HG02884 (cell line): Measurements from ENCODE around the gene NAA11.

Experiments
- ATAC-seq: cut with Tn5 transposase; IDR thresholded peaks from one replicate; pipeline ENCODE4 v1.9.1; 2021; ENCODE audit warnings: mild to moderate bottlenecking, moderate library complexity; ENCODE audit not compliant: unreplicated experiment

NAA11 gene

DNA sequence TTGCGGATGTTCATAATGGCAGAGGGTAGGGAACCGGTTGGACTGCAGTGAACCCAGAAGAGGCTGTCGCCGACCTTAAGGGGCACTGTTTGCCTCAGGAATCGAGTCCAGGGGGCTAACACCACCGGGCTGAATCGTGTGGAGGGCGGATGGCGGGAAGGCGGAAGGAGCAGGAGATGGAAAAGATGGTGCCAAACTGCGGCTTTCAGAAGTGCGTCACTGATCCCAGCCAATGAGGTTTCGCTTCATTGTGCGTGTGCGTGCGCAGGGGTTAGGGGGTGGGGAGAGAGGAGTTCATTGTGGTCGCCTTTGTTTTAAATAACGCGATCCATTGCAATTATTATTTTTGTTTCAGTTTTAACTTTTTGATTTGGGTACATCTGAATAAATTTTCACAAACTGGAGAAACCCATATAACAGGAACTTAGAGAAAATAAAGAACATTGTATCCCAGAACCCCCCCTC is at the start of gene NAA11:
Gene NAA11 (minus strand): TSS at position 198 of the 465 bp plus-strand sequence. CDS start 184 bp downstream, at position 14.
- no peak for ATAC-seq

DNA sequence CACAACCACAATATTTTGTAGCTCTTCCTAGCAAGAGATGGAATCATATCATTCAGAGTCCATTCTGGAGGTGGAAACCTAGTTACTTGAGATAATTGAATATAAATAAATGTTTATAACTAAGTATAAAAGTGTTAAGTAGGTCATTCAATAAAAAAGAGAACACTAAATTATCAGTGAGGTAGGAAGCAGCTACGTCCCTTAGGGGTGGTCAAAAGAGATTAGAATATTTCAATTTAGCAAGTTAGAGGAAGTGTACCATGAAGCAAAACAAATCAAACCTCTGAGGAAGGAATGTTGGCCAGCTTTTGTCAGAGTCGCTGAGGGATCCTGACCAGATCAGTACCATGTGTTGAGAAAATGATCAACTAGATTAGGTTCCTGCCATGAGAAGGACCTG is 44.2 kb upstream of the NAA11 start:
- no peak for ATAC-seq

DNA sequence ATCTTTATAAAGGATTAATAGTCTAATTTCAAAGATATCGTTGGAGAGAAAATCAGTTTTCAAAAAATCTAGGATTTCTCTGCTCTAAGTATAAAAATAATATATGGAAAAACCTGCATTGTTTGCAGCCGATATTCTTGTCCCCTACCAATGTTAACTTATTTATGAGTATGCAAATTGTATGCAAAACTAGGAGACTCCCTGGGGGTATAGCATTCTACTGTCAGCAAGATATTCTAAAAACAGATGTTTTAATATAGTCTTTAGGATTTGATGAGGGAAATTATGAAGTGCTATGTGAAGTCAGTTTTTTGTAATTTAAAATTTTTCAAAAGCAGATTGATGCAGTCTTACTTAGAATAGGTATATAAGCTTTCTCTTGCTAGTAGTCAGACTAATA is 41.2 kb upstream of the NAA11 start:
- ATAC-seq, result no peak

DNA sequence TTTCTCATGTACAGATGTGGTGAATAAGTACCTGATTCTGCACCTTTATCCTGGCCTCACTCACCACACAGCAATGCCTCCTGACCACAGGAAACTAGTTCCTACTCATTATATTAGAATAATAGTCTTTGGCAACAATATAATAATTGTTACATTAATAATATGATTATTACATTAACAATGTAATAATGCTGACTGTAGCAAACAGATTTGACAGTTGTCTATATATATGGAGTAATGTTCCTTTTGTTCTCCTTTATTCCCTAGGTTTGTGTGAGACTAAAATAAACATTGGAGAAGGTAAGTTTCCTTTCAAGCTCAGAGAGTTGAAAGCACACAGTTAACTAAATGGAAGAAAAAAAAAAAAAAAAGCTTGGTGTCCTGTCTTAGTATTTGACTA is 40.6 kb upstream of the NAA11 start:
- ATAC-seq, result no peak

DNA sequence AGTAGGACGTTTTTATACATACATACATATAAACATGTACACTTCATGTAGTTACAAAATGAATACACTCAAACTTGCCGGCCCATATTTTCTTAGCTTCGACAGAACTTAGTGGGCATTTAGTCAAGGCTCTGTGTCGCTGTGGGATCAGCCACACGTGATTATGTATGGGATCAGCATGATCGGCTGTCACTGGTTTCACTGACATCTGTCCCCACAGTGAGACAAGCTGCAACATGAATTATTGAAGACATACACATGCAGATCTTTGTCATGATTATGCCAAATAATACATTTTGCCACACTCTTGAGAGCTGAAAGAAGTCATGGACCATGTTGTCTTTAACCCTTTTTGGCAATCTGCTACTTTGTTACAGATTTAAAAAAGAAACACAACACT is 38.2 kb upstream of the NAA11 start:
- no peak for ATAC-seq

DNA sequence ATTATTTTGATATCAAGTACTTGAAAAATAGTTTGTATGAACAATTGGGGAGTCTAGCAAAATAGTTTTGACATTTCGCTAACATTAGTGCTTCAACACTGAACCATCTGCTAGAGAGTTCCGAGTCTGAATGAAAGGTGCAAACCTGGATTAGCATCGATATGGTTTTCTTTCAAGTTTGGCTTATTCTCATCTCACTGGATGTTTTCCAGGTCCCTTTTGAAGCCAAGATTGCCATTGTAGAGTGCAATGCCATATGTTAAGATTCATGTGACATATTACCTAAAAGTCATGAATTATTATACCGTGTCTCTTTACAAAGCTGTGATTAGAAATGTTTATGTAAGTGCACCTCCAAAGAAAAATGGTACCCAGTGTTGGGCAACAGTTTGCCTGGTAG is 36.8 kb upstream of the NAA11 start:
- ATAC-seq, result no peak

DNA sequence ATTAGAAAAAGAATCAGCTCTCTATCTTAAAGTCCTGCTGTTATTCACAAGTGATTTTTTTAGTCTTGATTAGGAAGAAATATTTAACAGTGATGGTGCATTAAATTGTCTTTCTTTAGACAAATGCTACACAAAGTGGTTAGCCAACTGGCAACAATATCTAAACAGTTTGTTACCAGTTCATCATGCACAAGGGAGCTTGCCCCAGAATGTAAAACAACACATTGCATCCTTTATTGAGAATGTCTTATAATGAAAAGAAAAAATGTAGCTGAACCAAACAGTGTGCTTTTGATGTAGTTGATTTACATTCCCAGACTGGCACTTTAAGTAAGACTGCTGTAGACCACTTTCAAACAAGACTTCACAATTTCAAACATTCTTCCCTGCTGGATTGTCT is 34.1 kb upstream of the NAA11 start:
- ATAC-seq, result no peak

DNA sequence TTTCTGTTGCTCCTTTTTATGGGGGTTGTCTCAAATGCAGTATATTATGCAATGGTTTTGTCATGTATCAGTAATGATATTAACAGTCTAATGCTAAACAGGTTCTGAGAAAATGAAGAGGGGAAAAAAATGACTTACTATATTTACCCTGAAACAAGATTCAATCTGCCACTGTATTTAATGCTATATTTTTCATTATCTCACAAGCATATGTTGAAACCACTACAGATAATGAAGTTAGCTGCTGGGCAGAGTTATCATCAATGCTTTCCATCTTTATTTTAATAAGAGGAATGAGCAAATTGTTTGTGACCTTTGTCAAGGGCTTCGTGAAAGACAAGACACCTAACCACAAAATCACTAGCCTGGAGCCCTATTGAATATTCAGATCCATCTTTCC is 32.6 kb upstream of the NAA11 start:
- ATAC-seq, result no peak

DNA sequence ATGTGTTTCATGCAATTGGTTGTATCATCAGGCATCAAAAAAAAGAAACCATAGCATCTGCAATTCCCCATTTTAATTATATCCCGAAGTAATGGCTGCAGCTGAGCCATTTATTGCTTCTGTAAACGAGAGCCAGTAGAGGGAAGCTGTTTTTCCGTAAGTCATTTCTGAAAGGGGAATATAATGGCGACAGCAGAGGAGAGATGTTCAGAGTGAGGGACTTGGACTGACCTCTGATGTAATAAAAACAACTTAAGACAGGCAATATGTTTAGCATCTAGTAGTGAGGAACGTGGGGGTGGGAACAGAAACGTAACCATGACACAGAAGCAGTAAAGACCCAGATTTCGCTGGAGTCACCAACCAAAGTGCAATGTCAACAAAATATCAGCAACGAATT is 31.5 kb upstream of the NAA11 start:
- no peak for ATAC-seq

DNA sequence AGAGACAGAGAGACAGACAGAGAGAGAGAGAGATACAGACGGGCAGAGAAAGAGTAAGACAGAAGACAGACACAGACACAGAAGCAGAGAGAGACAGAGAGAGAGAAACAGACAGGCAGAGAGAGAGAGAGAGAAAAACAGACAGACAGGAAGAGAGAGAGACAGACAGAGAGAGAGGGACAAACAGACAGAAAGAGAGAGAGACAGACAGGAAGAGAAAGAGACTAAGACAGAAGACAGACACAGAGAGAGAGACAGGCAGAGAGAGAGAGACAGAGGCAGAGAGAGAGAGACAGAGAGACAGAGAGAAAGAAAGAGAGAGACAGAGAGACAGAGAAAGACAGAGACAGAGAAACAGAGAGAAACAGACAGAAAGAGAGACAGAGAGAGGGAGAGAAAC is 27.2 kb upstream of the NAA11 start:
- no peak for ATAC-seq

DNA sequence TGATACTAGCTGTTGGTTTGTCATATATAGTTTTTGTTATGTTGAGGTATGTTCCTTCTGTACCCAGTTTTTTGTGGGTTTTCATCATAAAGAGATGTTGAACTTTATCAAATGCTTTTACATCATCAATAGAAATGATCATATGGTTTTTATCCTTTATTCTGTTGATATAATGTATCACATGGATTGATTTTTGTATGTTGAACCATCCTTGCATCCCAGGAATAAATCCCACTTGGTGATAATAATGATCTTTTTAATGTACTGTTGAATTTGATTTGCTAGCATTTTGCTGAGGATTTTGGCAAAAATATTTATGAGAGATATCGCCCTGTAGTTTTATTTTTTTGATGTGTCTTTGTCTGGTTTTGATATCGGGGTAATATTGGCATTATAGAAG is 22.5 kb upstream of the NAA11 start:
- no peak for ATAC-seq

DNA sequence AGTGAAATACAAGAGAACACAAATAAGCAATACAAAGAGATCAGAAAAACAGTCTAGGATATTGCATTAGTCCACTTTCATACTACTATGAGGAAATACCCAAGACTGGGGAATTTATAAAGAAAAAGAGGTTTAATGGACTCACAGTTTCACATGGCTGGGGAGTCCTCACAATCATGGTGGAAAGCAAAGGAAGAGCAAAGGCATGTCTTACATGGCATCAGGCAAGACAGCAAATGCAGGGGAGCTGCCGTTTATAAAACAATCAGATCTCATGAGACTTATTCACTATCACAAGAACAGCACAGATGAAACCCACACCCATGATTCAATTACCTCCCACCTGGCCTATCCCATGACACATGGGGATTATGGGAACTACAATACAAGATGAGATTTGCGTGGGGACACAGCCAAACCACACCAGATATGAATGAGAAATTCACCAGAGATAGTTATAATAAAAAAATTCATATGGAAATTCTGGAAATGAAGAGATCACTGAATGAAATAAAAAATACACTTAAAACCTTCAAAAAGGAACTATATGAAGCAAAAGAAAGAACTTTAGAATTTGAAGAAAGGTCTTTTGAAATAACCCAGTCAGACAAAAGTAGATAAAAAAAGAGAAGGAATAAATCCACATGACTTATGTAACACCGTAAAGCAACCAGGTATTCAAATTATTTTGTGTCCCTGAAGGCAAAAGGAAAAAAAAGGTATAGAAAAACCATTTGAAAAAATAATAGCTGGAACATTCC is 16.2 kb upstream of the NAA11 start:
- ATAC-seq, result no peak

DNA sequence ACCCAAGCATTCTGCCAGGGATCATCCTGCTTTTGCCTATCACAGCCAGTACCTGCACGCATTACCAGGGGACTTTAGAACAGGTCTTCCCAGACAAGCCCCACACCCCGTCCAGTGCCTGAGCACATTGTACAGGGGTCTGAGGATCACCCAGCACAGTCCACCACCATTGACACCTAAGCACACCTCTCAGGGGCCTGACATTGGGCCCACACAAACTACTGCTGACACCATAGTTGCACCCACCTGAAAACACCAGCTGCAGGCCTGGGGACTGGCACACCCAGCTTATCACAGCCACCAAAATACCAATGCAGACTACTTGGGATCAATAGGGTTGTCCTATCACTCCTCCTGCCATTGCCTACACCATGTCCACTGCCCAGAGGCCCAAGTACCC is 14.7 kb upstream of the NAA11 start:
- no peak for ATAC-seq

DNA sequence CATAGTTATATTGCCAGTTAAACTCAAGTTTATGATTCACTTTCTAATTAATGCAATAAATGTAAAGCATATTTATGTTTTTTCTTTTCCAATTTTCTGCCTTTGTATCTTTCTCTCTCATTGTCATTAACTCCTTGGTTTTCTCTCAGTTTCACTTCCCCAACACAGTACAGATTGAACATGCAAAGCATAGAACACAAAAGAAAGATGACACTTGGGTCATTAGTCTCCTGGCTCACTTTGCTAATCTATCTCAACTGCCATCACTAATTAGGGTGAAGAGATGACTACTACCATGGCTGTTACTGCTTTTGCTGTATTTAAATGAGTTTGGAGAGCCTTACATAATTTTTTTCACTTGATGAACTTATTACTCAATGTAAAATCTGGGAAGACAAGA is 12.3 kb upstream of the NAA11 start:
- peak; percentile 74 for ATAC-seq

DNA sequence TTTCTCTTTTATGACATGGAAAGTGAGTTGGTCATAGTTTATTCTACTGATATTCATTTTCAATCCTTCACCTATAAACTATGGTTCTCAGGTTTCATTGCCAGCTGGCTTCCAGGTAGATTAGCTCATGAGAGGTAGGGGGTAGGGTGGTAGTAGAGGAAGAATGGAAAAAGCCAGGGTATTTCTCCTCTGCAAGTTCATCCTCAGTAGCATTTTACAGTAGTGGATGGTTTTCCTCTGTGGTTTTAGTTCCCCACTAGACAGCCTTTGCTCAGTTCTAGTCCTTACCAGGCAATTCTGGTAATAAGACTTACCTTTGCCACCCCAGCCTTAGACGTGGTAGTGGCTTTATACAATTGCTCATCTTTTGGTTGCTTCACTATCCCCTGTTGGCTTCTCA is 8.9 kb upstream of the NAA11 start:
- ATAC-seq, result no peak

DNA sequence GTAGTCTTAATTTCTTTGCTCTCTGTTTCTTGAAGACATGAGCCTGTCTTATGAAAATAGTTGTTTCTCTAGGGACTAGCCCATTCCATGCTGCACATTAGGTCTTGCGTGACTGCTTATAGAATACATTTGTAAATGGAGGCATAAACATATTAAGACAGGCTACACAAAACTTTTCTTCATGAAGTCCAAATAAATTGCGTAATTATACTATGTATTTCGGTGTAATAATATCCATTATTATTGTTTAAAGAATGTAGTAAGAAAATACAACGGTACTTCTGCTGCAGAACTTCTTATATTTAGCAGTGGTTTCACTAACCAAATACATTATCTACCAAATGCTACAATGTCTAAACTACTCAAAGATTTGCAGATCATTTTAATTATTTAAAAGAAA is 8.5 kb upstream of the NAA11 start:
- no peak for ATAC-seq

DNA sequence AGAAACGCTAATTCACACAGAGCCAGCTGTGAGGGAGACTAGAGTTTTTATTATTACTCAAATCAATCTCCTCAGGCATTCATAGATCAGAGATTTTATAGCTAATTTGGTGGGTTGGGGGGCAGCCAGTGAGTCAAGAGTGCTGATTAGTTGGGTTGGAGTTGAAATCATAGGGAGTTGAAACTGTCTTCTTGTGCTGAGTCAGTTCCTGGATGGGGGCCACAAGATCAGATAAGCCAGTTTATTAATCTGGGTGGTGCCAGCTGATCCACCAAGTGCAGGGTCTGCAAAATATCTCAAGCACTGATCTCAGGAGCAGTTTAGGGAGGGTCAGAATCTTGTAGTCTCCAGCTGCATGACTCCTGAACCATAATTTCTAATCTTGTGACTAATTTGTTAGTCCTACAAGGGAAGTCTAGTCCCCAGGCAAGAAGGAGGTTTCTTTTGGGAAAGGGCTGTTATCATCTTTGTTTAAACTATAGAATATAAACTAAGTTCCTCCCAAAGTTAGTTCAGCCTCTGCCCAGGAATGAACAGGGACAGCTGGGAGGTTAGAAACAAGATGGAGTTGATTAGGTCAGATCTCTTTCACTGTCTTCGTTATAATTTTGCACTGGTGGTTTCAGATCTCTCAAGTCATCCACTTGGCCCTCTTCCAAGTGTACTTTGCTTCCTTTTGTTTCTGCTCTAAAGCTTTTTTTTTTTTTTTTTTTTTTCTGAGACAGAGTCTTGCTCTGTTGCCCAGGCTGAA is 5.4 kb upstream of the NAA11 start:
- ATAC-seq, result no peak

DNA sequence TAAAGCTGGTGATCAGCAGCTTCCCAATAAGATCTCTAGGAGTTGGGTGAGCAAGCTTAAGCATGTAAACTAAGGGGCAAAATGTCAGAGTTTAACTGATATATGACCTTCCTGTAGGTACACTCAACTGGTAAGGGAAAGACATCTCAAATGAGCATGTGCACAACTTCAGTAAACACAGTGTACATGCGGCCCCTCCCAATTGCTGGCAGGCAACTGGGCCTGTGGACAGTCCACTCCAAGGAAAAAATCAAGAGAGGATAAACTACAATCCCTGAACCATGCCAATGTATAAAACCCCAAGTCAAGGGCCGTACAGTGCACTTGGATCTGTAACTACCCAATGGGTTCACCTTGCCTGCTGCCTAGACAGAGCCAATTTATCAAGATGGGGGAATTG is 4.9 kb upstream of the NAA11 start:
- ATAC-seq, result no peak

DNA sequence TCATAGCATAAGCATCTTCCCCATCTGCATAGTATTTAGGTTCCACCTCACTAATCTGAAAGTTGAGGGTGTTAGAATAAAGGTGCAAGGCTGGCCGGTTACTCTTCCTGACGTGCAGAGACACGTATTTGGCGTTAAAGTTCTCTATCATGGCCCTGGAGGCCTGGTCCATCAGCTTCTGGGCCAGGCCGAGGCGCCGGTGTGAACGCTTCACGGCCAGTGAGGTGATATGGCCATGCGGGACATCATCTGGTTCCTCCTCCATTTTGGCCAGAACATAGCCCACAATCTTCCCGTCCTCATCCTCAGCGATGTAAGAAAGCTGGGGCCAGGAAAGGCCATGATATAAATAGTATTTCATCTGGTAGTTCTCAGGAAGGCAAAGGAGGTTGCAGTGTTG is 425 bp downstream of the NAA11 start:
- ATAC-seq, result no peak

DNA sequence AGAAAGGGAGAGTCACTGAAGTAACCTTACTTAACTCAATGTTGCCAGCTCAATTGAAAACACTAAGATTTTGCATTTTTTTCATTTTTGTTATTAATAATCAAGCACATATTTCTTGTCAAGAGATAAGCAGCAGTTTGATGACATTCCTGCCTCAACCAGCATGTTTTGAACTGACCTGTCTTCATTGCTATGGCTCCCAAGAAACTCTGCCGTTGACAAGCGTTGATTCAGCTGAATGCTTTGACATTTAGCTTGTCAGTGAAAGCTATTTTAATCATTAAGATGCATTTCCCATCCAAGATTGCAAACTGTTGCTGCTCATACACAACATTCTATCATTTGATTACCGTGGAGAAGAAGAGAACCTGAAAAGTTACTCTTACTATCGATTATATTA is 5.9 kb downstream of the NAA11 start:
- no peak for ATAC-seq

DNA sequence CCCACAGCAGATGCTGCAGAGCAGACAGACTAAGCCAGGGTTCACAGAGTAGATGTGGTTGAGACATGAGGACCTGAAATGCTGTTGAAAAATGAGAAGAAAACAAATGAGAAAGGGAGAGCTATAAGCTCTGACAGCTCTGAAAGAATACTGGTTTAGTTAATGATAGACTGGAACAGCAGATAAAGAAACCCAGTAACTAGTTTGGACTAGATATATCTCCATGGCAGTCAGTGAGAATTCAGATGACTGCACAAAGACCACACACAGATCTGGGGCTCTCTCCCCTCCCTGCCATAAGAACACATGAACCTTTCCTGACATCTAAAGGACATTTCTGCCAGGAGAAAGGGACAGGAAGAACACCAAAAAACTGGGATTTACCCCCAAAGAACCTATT is 8.2 kb downstream of the NAA11 start:
- no peak for ATAC-seq

DNA sequence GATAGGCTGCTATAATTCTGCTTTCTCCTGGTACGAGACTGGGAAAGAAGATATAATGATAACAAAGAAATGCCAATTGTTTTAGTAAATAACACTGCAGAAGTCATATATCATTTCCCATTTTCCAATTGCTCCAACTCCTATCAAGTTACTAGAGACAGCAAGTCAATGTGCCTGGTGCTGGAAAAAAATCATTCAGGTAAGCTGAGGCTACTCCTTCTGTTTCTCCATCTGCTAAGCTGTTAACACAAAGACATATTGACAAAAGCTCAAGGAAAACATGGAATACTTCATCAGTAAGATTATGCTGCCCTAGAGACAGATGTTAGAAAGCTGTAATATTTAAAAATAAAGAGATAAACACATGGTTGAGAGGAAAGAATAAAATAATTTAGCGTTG is 10.0 kb downstream of the NAA11 start:
- ATAC-seq, result no peak

DNA sequence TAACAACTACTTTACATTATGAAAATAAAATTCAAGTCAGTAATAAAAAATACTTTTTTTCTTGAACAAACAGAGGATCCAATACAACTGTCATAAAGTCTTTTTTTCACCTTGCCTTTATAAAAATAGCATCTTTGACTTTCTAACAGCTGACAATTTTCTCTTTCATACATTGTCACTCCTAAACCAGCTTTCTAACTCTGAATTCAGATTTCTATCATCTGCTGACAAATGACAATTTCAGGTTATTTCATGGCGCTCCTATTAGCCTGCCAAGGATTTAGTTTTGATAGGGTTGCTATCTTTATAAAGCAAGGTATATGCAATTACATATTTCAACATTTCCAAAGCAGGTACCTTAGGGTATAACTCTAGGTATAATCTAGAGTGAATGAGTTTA is 14.6 kb downstream of the NAA11 start:
- ATAC-seq, result no peak
